C4-2B (cell line): ENCODE data around the gene SLC4A9.

Experiments used
- H3K27ac ChIP-seq: fragments of 450-650 bp; 2 replicates; pipeline ENCODE4 v1.5.1; 2017
- ZFX ChIP-seq: fragments of 450-650 bp; IDR thresholded peaks from 2 replicates; pipeline ENCODE4 v1.6.1; 2017
- TF ChIP-seq, protein P1 (sequence below): fragments of 450-650 bp; conservative IDR thresholded peaks from 2 replicates; pipeline ENCODE4 v1.5.1; 2017; ENCODE audit warnings: mild to moderate bottlenecking

SLC4A9 gene

DNA sequence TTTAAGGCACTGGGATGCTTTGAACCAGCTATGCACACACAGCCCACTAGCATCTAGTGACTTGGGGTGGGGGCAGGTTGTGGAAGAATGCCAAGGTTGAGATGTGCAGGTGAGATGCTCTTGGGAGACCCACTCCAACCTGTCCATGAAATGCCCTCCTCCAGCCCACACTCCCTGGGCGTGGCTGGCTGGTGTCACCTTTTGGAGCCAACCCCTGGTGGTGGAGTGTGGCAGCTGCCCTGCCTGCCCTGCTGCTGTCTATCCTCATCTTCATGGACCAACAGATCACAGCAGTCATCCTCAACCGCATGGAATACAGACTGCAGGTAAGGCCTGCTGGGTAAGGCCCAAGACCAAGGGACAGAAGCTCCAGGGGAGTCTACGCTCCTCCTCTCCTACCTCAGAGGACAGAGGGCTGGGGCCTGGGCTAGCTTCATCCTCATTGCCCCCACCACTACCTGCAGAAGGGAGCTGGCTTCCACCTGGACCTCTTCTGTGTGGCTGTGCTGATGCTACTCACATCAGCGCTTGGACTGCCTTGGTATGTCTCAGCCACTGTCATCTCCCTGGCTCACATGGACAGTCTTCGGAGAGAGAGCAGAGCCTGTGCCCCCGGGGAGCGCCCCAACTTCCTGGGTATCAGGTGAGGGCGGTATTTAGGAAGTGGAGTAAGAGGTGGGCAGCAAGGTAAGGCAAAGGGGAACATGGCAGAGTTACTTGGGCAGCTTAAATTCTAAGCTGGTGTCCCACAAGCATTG, 7.4 kb downstream of the SLC4A9 start:
- H3K27ac ChIP-seq: no peak overlapping the region
- TF ChIP-seq, protein P1, sequence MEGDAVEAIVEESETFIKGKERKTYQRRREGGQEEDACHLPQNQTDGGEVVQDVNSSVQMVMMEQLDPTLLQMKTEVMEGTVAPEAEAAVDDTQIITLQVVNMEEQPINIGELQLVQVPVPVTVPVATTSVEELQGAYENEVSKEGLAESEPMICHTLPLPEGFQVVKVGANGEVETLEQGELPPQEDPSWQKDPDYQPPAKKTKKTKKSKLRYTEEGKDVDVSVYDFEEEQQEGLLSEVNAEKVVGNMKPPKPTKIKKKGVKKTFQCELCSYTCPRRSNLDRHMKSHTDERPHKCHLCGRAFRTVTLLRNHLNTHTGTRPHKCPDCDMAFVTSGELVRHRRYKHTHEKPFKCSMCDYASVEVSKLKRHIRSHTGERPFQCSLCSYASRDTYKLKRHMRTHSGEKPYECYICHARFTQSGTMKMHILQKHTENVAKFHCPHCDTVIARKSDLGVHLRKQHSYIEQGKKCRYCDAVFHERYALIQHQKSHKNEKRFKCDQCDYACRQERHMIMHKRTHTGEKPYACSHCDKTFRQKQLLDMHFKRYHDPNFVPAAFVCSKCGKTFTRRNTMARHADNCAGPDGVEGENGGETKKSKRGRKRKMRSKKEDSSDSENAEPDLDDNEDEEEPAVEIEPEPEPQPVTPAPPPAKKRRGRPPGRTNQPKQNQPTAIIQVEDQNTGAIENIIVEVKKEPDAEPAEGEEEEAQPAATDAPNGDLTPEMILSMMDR: no peak
- no peak for TF ChIP-seq ZFX

DNA sequence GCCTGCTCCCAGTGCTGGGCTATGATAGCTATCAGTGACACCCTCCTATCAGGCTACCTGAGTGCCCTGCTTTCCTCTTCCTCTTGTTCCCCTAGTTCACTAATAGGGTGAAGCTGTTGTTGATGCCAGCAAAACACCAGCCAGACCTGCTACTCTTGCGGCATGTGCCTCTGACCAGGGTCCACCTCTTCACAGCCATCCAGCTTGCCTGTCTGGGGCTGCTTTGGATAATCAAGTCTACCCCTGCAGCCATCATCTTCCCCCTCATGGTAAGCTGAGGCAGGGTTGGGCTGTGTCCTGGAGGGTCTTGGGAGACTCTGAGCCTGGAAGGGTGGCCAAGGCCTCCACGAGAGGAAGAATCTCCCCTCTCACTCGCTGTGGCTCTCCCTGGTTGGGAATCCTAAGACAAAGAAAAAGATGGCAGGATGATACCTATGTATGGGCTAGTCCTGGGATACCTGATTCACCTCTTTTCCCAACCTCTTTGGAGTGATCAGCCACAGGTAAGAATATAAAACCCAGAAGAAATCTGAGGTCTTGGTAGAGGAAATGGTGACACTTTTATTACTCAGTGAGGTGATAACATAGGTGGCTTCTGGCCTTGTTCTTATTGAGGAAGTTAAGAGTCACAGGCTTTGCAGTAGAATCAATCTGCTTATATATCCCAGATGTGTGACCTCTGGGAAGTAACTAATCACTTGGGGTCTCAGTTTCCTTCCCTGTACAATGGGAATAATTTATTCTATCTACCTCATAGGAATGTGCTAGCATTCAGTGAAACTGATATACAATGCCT, 11.6 kb downstream of the SLC4A9 start:
- TF ChIP-seq ZFX: no peak
- TF ChIP-seq, protein P1: no peak
- H3K27ac ChIP-seq: no peak overlapping the region

DNA sequence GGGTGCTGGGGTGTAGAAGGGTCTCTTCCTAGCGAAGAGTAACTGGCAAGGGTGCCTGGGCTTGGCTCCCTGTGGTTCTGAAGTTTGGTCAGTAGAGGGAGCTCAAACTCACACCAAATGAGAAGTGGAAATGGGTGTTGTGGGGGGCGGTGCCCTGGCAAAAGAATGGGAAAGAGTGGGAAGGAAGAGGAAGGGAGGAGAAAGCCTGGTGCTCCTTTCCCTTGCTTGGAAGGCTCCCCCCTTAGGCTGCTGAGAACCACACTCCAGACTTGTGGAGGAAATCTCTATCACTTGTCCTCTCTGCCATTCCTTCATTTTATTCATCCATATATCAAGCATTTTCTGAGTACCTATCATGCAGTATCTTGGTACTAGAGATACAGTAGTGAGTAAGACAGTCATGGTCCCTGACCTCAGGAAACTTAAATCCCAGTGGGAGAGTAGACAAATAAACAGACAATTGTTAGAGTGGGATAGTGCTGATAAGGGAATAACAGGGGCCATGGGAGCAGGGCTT, 13.0 kb downstream of the SLC4A9 start:
- TF ChIP-seq, protein P1: peak; percentile 94
- no peak for TF ChIP-seq ZFX
- H3K27ac ChIP-seq: no peak overlapping the region

DNA sequence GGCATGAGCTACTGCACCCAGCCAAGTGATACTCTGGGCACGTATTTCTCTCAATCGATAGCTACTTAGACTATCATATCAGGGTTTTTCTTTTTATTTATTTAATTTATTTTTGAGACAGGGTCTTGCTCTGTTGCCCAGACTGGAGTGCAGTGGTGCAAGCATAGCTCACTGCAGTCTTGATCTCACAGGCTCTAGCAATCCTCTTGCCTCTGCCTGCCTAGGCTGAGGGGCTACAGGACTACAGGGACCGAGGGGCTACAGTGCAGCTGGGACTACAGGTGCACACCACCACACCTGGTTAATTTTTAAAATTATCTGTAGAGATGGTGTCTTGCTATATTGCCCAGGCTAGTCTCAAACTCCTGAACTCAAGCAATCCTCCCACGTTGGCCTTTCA, 21.4 kb downstream of the SLC4A9 start:
- TF ChIP-seq, protein P1: no peak
- no peak for TF ChIP-seq ZFX
- H3K27ac ChIP-seq: no peak overlapping the region

DNA sequence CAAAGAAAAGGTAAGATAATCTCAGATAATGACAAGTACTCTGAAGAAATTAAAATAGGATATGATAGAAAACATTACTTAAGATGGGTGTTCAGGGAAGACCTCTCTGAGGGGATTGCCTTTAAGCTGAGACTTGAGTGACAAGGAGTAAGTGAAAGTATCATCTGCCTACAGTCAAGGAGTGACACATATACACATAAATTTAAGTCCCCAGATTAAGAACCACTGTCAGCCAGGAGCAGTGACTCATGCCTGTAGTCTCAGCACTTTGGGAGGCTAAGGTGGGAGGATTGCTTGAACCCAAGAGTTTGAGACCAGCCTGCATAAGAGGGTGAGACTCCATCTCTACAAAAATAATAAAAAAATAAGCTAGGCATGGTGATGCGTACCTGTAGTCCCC, 22.0 kb downstream of the SLC4A9 start:
- TF ChIP-seq, protein P1: no peak
- TF ChIP-seq ZFX: no peak
- no peak overlapping the region for H3K27ac ChIP-seq

DNA sequence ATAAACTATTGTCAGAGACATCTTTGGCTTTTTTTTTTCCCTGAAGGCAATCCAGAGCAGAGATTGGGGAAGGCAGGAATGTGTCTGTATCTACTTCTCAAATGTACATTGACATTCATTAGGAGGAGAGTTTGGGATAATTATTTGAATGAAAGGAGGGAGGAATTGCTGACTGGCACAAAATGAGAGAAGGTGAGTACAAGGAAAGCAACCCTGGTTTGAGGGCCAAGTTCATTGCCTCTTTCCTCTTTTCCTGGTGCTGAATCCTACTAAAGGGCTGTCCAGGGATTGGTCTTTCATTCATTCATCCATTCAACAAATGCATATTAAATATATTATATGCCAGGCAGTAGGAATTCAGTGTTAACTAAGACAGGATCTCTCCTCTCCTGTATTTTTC, 22.9 kb downstream of the SLC4A9 start:
- TF ChIP-seq ZFX: no peak
- TF ChIP-seq, protein P1: no peak
- no peak overlapping the region for H3K27ac ChIP-seq

DNA sequence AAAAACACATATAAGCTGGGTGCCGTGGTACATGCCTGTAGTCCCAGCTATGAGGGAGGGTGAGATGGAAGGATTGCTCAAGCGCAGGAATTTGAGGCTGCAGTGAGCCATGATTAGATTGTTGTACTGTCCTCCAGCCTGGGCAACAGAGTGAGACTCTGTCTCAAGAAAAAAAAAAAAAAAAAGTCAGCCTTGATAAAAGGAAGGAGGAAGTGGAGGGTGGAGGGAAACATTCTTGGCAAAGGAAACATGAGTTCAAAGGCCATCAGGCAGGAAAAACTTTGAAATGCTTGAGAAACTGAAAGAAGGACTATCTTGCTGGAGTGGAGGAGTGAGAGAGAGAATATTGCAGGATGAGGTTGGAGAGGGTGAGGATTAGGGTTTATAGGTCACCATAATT, 23.3 kb downstream of the SLC4A9 start:
- H3K27ac ChIP-seq: no peak overlapping the region
- no peak for TF ChIP-seq ZFX
- TF ChIP-seq, protein P1: no peak
